PFSK-1 (cell line): ENCODE measurements around the gene SNTB2.

Experiments
- POLR2AphosphoS5 ChIP-seq: IDR thresholded peaks from 2 replicates; pipeline ENCODE4 v1.6.1; 2012; ENCODE audit warnings: low read depth, mild to moderate bottlenecking, control low read depth, low read length, moderate library complexity
- REST ChIP-seq, 2 experiments: IDR thresholded peaks; 2 replicates each; pipeline versions ENCODE4 v1.6.1 to v1.8.0; 2011 to 2012; ENCODE audit warnings: low read depth in 2 of 2, low read length in 2 of 2, control low read depth in 1 of 2, inconsistent platforms in 1 of 2, mild to moderate bottlenecking in 1 of 2, moderate library complexity in 1 of 2; ENCODE audit not compliant: insufficient read depth in 1 of 2
- TAF1 ChIP-seq: IDR thresholded peaks from 2 replicates; pipeline ENCODE4 v1.6.1; 2012; ENCODE audit warnings: low read length, control low read depth, borderline replicate concordance; ENCODE audit not compliant: insufficient read depth

- no peak for TF ChIP-seq POLR2AphosphoS5
- TF ChIP-seq TAF1: no peak
- TF ChIP-seq REST (IDR thresholded peaks at IDR 0.05; ENCODE audit: insufficient read depth in 1 of 2, low read depth in 2 of 2, low read length in 2 of 2): no peak
Observed at GRCh38 chr16:69266334-69267063, 79.5 kb downstream of the SNTB2 start.
